Measurements from ENCODE around the gene ABCG1.

ABCG1 gene

DNA sequence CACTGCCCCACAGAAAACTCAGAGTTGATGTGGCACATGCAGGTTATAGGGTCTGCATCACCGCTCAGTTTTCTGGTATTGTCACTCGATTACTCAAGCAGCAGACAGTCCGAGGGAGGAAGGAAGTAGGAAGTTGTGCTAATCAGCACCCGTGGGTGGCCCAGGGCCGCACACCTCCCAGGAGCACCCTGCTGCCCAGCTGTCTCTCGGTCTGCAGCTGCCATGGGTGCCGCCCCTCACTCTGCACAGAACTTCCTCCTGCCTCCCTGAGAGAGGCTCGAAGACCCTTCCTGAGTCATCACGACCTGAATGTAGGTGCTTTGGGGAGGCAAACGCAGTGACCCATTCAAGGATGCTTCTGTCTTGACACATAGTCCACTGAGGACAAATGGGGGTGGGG lies 100.4 kb downstream of the ABCG1 start:
- Histone ChIP-seq H3F3A (ENCODE audit: insufficient read depth, low read length) (no peaks in the 10 kb centered on the region), H3K9ac (ENCODE audit: low read length) (no peak overlapping the region), H3K4me2 (ENCODE audit: low read depth, low read length) (no peak overlapping the region), H3K9me2 (replicated peaks; ENCODE audit: insufficient read depth, low read length) (no peaks in the 10 kb centered on the region), H3K36me3 (replicated peaks; ENCODE audit: insufficient read depth, low read length) (no peaks in the 10 kb centered on the region), H3K27ac (ENCODE audit: low read length) (no peak overlapping the region), H3K4me1 (ENCODE audit: low read length) (no peaks in the 10 kb centered on the region), H3K9me3 (replicated peaks; ENCODE audit: insufficient read depth, low read length) (no peaks in the 10 kb centered on the region), H3K79me2 (ENCODE audit: low read length) (no peaks in the 10 kb centered on the region), H3K27me3 (replicated peaks; ENCODE audit: insufficient read depth, low read length) (peaks cover 99% of the 10 kb centered on the region), H2AFZ (ENCODE audit: low read length) (no peak overlapping the region), H4K20me1 (ENCODE audit: insufficient read depth, low read length) (no peaks in the 10 kb centered on the region), H3K4me3 (ENCODE audit: low read length) (no peak overlapping the region)
- no peak for DNase-seq
- no peak for TF ChIP-seq EZH2 (optimal IDR thresholded peaks at IDR 0.05; ENCODE audit: low read depth, low read length)
- TF ChIP-seq EZH2phosphoT487 (IDR thresholded peaks at IDR 0.05; ENCODE audit: low read length), result no peak
- TF ChIP-seq CTCF (IDR thresholded peaks at IDR 0.05; ENCODE audit: low read length), result no peak

- H3K9me3 ChIP-seq (replicated peaks; ENCODE audit: insufficient read depth, low read length), result no peaks in the 10 kb centered on the region
- no peaks in the 10 kb centered on the region for H3K4me1 ChIP-seq (ENCODE audit: low read length)
- H3K27ac ChIP-seq (ENCODE audit: low read length), result no peak overlapping the region
- H4K20me1 ChIP-seq (ENCODE audit: insufficient read depth, low read length), result no peaks in the 10 kb centered on the region
- H3K4me2 ChIP-seq (ENCODE audit: low read depth, low read length), result no peak overlapping the region
- no peaks in the 10 kb centered on the region for H3K79me2 ChIP-seq (ENCODE audit: low read length)
- H3K9me2 ChIP-seq (replicated peaks; ENCODE audit: insufficient read depth, low read length), result no peaks in the 10 kb centered on the region
- no peaks in the 10 kb centered on the region for H3F3A ChIP-seq (ENCODE audit: insufficient read depth, low read length)
- DNase-seq, result no peak
- no peak overlapping the region for H3K9ac ChIP-seq (ENCODE audit: low read length)
- no peak overlapping the region for H3K4me3 ChIP-seq (ENCODE audit: low read length)
- no peaks in the 10 kb centered on the region for H3K36me3 ChIP-seq (replicated peaks; ENCODE audit: insufficient read depth, low read length)
- H3K27me3 ChIP-seq (replicated peaks; ENCODE audit: insufficient read depth, low read length), result peaks cover 99% of the 10 kb centered on the region
- H2AFZ ChIP-seq (ENCODE audit: low read length), result no peak overlapping the region
- TF ChIP-seq EZH2phosphoT487 (IDR thresholded peaks at IDR 0.05; ENCODE audit: low read length) (no peak), CTCF (IDR thresholded peaks at IDR 0.05; ENCODE audit: low read length) (no peak), EZH2 (optimal IDR thresholded peaks at IDR 0.05; ENCODE audit: low read depth, low read length) (no peak)
Measured at GRCh38 chr21:42319851-42320572, 101.1 kb downstream of the ABCG1 start.

- Histone ChIP-seq H3K79me2 (ENCODE audit: low read length) (no peaks in the 10 kb centered on the region), H4K20me1 (ENCODE audit: insufficient read depth, low read length) (no peaks in the 10 kb centered on the region), H3K9me2 (replicated peaks; ENCODE audit: insufficient read depth, low read length) (no peaks in the 10 kb centered on the region), H3F3A (ENCODE audit: insufficient read depth, low read length) (no peaks in the 10 kb centered on the region), H3K4me3 (ENCODE audit: low read length) (no peak overlapping the region), H3K27ac (ENCODE audit: low read length) (no peak overlapping the region), H2AFZ (ENCODE audit: low read length) (no peak overlapping the region), H3K9ac (ENCODE audit: low read length) (no peak overlapping the region), H3K4me1 (ENCODE audit: low read length) (no peaks in the 10 kb centered on the region), H3K4me2 (ENCODE audit: low read depth, low read length) (no peak overlapping the region), H3K9me3 (replicated peaks; ENCODE audit: insufficient read depth, low read length) (no peaks in the 10 kb centered on the region), H3K36me3 (replicated peaks; ENCODE audit: insufficient read depth, low read length) (no peaks in the 10 kb centered on the region), H3K27me3 (replicated peaks; ENCODE audit: insufficient read depth, low read length) (peaks cover 99% of the 10 kb centered on the region)
- TF ChIP-seq EZH2 (optimal IDR thresholded peaks at IDR 0.05; ENCODE audit: low read depth, low read length) (no peak), CTCF (IDR thresholded peaks at IDR 0.05; ENCODE audit: low read length) (no peak), EZH2phosphoT487 (IDR thresholded peaks at IDR 0.05; ENCODE audit: low read length) (no peak)
- DNase-seq, result no peak
Measured at GRCh38 chr21:42320791-42321190, 101.9 kb downstream of the ABCG1 start.
